HepG2 (cell line): ENCODE data around the gene FGD6. TPM values are rescaled to one million over a fixed set of nuclear protein-coding genes. Genes with fewer than 3 reads are reported as not detected.
A peak's percentile ranks its signal among the peaks of the same experiment; 100 is the strongest.

Experiments
- ATAC-seq: fragments of 200-7000 bp; cut with Tn5 transposase; 3 replicates; pipeline ENCODE4 v1.9.1; 2020; ENCODE audit warnings: mild to moderate bottlenecking, moderate library complexity
- BruUV-seq: library from RNA; stranded (reverse); fragments of 400-500 nt; replicated peaks from 2 replicates; lab custom pipeline; 2021; lab: Mats Ljungman, UMichigan
- CTCF ChIA-PET: fragments of 300-600 bp; formaldehyde crosslinking; extraction: SDS; loops from one replicate; lab custom pipeline; 2021; ENCODE audit warnings: low total read pairs, inconsistent platforms, low intra/inter-chr PET ratio; lab: Yijun Ruan, JAX
- POLR2A ChIA-PET: fragments of 350-600 bp; sonication (Branson Sonifier 250); formaldehyde crosslinking; loops from one replicate; lab custom pipeline; 2020; ENCODE audit warnings: antibody characterized with exemption, inconsistent platforms; lab: Yijun Ruan, JAX
- DNase-seq: peaks from one replicate; pipeline ENCODE4 v3.0.0-alpha.2; 2015; ENCODE audit warnings: low spot score
- FAIRE-seq: peaks from 3 replicates; lab custom pipeline; 2011; peaks lifted over from hg19 to GRCh38; lab: Jason Lieb, UNC
- H2AFZ ChIP-seq: one replicate; pipeline ENCODE4 v1.6.1; 2011; ENCODE audit warnings: low read length, inconsistent platforms
- H3K27ac ChIP-seq: fragments of 300-600 bp; 3 replicates; pipeline ENCODE4 v1.8.0; 2011; ENCODE audit warnings: mixed run types, mild to moderate bottlenecking, mixed read lengths, low read length, inconsistent platforms; ENCODE audit not compliant: insufficient read depth; ENCODE audit errors: extremely low read length
- H3K27me3 ChIP-seq, 2 experiments: fragments of 200-600 bp in 1 of 2; 2 replicates in 1 of 2; 3 replicates in 1 of 2; pipeline versions ENCODE4 v1.6.0 to v1.8.0; 2011; ENCODE audit warnings: low read length in 2 of 2, mild to moderate bottlenecking in 2 of 2, moderate library complexity in 2 of 2, inconsistent platforms in 1 of 2; ENCODE audit not compliant: insufficient read depth in 2 of 2, control insufficient read depth in 1 of 2
- H3K36me3 ChIP-seq, 2 experiments: fragments of 200-600 bp in 1 of 2; replicated peaks in 1 of 2; 2 replicates in 1 of 2; 3 replicates in 1 of 2; pipeline versions ENCODE4 v1.5.1 to v1.8.0; 2011; ENCODE audit warnings: low read length in 2 of 2, inconsistent platforms in 1 of 2; ENCODE audit not compliant: insufficient read depth in 2 of 2, control insufficient read depth in 1 of 2
- H3K4me1 ChIP-seq: 2 replicates; pipeline ENCODE4 v1.5.1; 2012; ENCODE audit warnings: low read length, inconsistent platforms; ENCODE audit not compliant: insufficient read depth
- H3K4me2 ChIP-seq: 2 replicates; pipeline ENCODE4 v1.6.0; 2011; ENCODE audit warnings: low read depth, low read length, inconsistent platforms
- H3K4me3 ChIP-seq, 3 experiments: fragments of 200-600 bp in 1 of 3; sonication (generic), shearing (Covaris generic) in 1 of 3; replicated peaks in 1 of 3; 2 replicates each; pipeline ENCODE4 v1.5.1; 2011 to 2016; ENCODE audit warnings: low read length in 3 of 3, inconsistent platforms in 2 of 3, low read depth in 2 of 3, mild to moderate bottlenecking in 2 of 3, control low read depth in 1 of 3, mixed read lengths in 1 of 3; ENCODE audit not compliant: insufficient read depth in 1 of 3
- H3K79me2 ChIP-seq: one replicate; pipeline ENCODE4 v1.6.1; 2011; ENCODE audit warnings: low read length, inconsistent platforms; ENCODE audit not compliant: insufficient read depth
- H3K9ac ChIP-seq: 2 replicates; pipeline ENCODE4 v1.6.0; 2011; ENCODE audit warnings: mild to moderate bottlenecking, low read depth, low read length, inconsistent platforms; ENCODE audit not compliant: insufficient read depth
- H3K9me3 ChIP-seq: 2 replicates; pipeline ENCODE4 v1.5.1; 2012; ENCODE audit warnings: mild to moderate bottlenecking, low read length
- H4K20me1 ChIP-seq: 2 replicates; pipeline ENCODE4 v1.6.0; 2011; ENCODE audit warnings: inconsistent platforms, mild to moderate bottlenecking, low read length, moderate library complexity; ENCODE audit not compliant: insufficient read depth
- GPBP1L1 ChIP-seq: sonication (generic); formaldehyde crosslinking; IDR thresholded peaks from 2 replicates; pipeline ENCODE4 v1.5.0; 2020; ENCODE audit warnings: mild to moderate bottlenecking, missing genetic modification reagents
- MAFF ChIP-seq: IDR thresholded peaks from 2 replicates; pipeline ENCODE4 v1.6.1; 2011; ENCODE audit warnings: low read depth, low read length, improper control_type of control experiment
- MAFK ChIP-seq, 2 experiments: IDR thresholded peaks in 1 of 2; conservative IDR thresholded peaks in 1 of 2; 2 replicates each; pipeline ENCODE4 v1.6.1; 2011; ENCODE audit warnings: improper control_type of control experiment in 2 of 2, low read length in 2 of 2
- NFYB ChIP-seq: sonication (generic); formaldehyde crosslinking; IDR thresholded peaks from 2 replicates; pipeline ENCODE4 v1.4.0; 2020; ENCODE audit warnings: missing genetic modification reagents
- PREB ChIP-seq: sonication (generic); formaldehyde crosslinking; IDR thresholded peaks from 2 replicates; pipeline ENCODE4 v1.4.0; 2020; ENCODE audit warnings: missing genetic modification reagents
- RBM22 ChIP-seq: fragments of 200-400 bp; formaldehyde crosslinking; optimal IDR thresholded peaks from 2 replicates; pipeline ENCODE3; 2017; ENCODE audit warnings: mild to moderate bottlenecking, low read length, moderate library complexity
- ZNF317 ChIP-seq: sonication (generic); formaldehyde crosslinking; IDR thresholded peaks from 2 replicates; pipeline ENCODE4 v1.5.0; 2020; ENCODE audit warnings: mild to moderate bottlenecking, missing genetic modification reagents
- WGBS: methylation state at CpG from one replicate; pipeline ENCODE4 v1.1.6; 2017; ENCODE audit warnings: low lambda C conversion rate; 5-methylcytosine and 5-hydroxymethylcytosine counted together
- in situ Hi-C: cut with HindIII; loops from 2 replicates; pipeline ENCODE4 v1.10.0; 2017; ENCODE audit warnings: low pct_unique_long_range_greater_than_20kb; ENCODE audit not compliant: extremely low pct_ligation_motif_present
- intact Hi-C: fragments of 100-400 bp; cut with micrococcal nuclease; formaldehyde crosslinking; loops from one replicate; pipeline ENCODE4 v1.10.0; 2022; ENCODE audit not compliant: unreplicated experiment
- polyA plus RNA-seq, 8 experiments: library from polyadenylated mRNA; depleted of rRNA in 3 of 8; stranded (reverse) in 7 of 8; unstranded in 1 of 8; fragments of >200 nt; fragmentation: Illumina TruSeq in 4 of 8; extraction: Trizol in 4 of 8; gene quantifications; 2 replicates each; pipeline versions ENCODE4 v1.2.1 to v1.2.3, GENCODE V29; 2011 to 2016; ENCODE audit warnings: low read depth in 4 of 8, missing spikeins in 1 of 8, mixed read lengths in 1 of 8; ENCODE audit not compliant: insufficient read depth in 1 of 8
- total RNA-seq, 5 experiments: library from RNA; depleted of rRNA; stranded (reverse); fragments of >200 nt; fragmentation: Illumina TruSeq; extraction: Trizol; gene quantifications; 2 replicates each; pipeline ENCODE4 v1.2.3, GENCODE V29; 2016; ENCODE audit warnings: low read depth in 1 of 5
- TF ChIP-seq, protein P1 (sequence below): sonication (generic); formaldehyde crosslinking; IDR thresholded peaks from 2 replicates; pipeline ENCODE4 v1.4.0; 2020; ENCODE audit warnings: missing genetic modification reagents, low read depth, mild to moderate bottlenecking, borderline replicate concordance

FGD6 gene
- total and polyA plus RNA-seq, 2 of the 13 experiments (the other 11 are each of a cell fraction or from before 2014, with no cell fraction given), result 2.2 to 4.3 TPM

DNA sequence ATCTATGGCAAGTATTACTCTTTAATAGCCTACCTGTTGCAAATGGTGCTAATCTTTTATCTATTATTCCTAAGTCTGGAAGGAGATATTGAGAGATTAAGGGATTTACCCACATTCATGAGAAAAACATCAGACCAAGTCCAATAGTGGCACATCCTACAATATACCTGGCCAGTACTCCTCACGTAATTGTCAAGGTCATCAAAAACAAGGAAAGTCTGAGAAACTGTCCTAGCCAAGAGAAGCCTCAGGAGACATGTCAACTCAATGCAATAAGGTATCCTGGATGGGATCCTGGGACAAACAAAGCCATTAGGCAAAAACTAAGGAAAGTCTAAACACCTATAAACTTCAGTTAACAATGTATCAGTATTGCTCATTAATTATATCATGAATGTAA lies 156.3 kb downstream of the FGD6 start:
- H3K79me2 ChIP-seq, result no peaks in the 10 kb centered on the region
- no peak for FAIRE-seq

More for the DNA sequence above, 156.3 kb downstream of the FGD6 start:
- WGBS, result 89% methylated on average over 1 of the region's 1 CpG
- no peak overlapping the region for H3K4me2 ChIP-seq
- in situ Hi-C loops (no loop called here), intact Hi-C loops (no loop called here)
- H3K27ac ChIP-seq, result no peak overlapping the region
- no peak overlapping the region for H3K9ac ChIP-seq
- ChIA-PET POLR2A (no interaction called here), CTCF (no interaction called here)
- ATAC-seq (no peak), DNase-seq (no peak)
- BruUV-seq, result no TSS peak
- H3K4me1 ChIP-seq, result no peaks in the 10 kb centered on the region
- H2AFZ ChIP-seq, result no peak overlapping the region
- peaks cover 13 to 57% of the 10 kb centered on the region in 2 experiments for H3K36me3 ChIP-seq
- H3K4me3 ChIP-seq, result no peak overlapping the region
- H3K9me3 ChIP-seq, result no peaks in the 10 kb centered on the region
- H3K27me3 ChIP-seq, result no peaks in the 10 kb centered on the region
- TF ChIP-seq MAFK (conservative IDR thresholded peaks at IDR 0.05 in 1 of 2, IDR thresholded peaks at IDR 0.05 in 1 of 2; ENCODE audit: low read length in 2 of 2) (peak; percentile 57; a peak in 3 of 4 replicates), MAFF (peak; percentile 31; the same call in 1 of the 2 replicates), NFYB (CRISPR knock-in tag) (no peak), ZNF317 (no peak), GPBP1L1 (CRISPR knock-in tag) (no peak), PREB (CRISPR knock-in tag) (no peak), RBM22 (no peak)
- TF ChIP-seq, protein P1, sequence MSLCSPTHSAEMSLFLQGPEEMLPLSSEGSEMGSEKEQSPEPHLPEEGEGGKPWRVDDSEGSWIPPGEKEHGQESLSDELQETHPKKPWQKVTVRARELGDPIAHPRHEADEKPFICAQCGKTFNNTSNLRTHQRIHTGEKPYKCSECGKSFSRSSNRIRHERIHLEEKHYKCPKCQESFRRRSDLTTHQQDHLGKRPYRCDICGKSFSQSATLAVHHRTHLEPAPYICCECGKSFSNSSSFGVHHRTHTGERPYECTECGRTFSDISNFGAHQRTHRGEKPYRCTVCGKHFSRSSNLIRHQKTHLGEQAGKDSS, result no peak
- TF ChIP-seq, all 625 proteins: peak for 2
- H4K20me1 ChIP-seq, result no peaks in the 10 kb centered on the region
